ENCODE results near the gene IPO9. TPM values are rescaled to one million over a fixed set of nuclear protein-coding genes. Genes with fewer than 3 reads are reported as not detected.

Gene IPO9
- total RNA-seq, 2 donors from 2014 or later, result 108 to 133 TPM

- TF ChIP-seq CTCF (conservative IDR thresholded peaks at IDR 0.05), result no peak
- Mint-ChIP-seq H3K36me3 (ENCODE audit: low read depth) (peaks cover 68% of the 10 kb centered on the region), H3K27me3 (ENCODE audit: insufficient read depth) (no peaks in the 10 kb centered on the region), H3K4me3 (no peak overlapping the region), H3K4me1 (no peaks in the 10 kb centered on the region), H3K27ac (peak overlapping the region; percentile 26), H3K9me3 (peaks cover 4% of the 10 kb centered on the region)
- Histone ChIP-seq H3K36me3 (ENCODE audit: control insufficient read depth, insufficient read depth, low read length) (peaks cover 46% of the 10 kb centered on the region), H3K4me1 (ENCODE audit: control insufficient read depth, insufficient read depth, low read length) (no peaks in the 10 kb centered on the region), H3K9ac (ENCODE audit: extremely low read depth, low read length, poor library complexity, severe bottlenecking) (no peak overlapping the region), H3K27ac (ENCODE audit: low read depth, low read length) (no peak overlapping the region), H3K4me3 (ENCODE audit: low read length) (no peak overlapping the region), H3K9me3 (ENCODE audit: control insufficient read depth, low read length) (no peaks in the 10 kb centered on the region), H3K27me3 (ENCODE audit: control insufficient read depth, insufficient read depth, low read length, poor library complexity, severe bottlenecking) (no peaks in the 10 kb centered on the region)
- no peak for DNase-seq
- whole genome bisulfite sequencing, 2 experiments (ENCODE audit: insufficient coverage in 1 of 2, insufficient read length in 1 of 2), result 91 to 93% methylated on average over 7 to 8 of the region's 8 CpGs
Observed at GRCh38 chr1:201791051-201791778, 37.7 kb upstream of the IPO9 start.

- peaks cover 66% of the 10 kb centered on the region for H3K36me3 Mint-ChIP-seq (ENCODE audit: low read depth)
- Histone ChIP-seq H3K4me1 (ENCODE audit: control insufficient read depth, insufficient read depth, low read length) (no peaks in the 10 kb centered on the region), H3K9ac (ENCODE audit: extremely low read depth, low read length, poor library complexity, severe bottlenecking) (no peak overlapping the region), H3K27me3 (ENCODE audit: control insufficient read depth, insufficient read depth, low read length, poor library complexity, severe bottlenecking) (no peaks in the 10 kb centered on the region), H3K36me3 (ENCODE audit: control insufficient read depth, insufficient read depth, low read length) (peaks cover 48% of the 10 kb centered on the region), H3K4me3 (ENCODE audit: low read length) (no peak overlapping the region), H3K9me3 (ENCODE audit: control insufficient read depth, low read length) (no peaks in the 10 kb centered on the region), H3K27ac (ENCODE audit: low read depth, low read length) (no peak overlapping the region)
- H3K27ac Mint-ChIP-seq, result peak overlapping the region; percentile 26
- 80 to 95% methylated on average over 1 to 3 of the region's 3 CpGs for WGBS, 2 experiments (ENCODE audit: insufficient coverage in 1 of 2, insufficient read length in 1 of 2)
- H3K9me3 Mint-ChIP-seq, result peaks cover 6% of the 10 kb centered on the region
- TF ChIP-seq CTCF (conservative IDR thresholded peaks at IDR 0.05), result no peak
- H3K27me3 Mint-ChIP-seq (ENCODE audit: insufficient read depth), result no peaks in the 10 kb centered on the region
- DNase-seq, result no peak
- no peak overlapping the region for H3K4me3 Mint-ChIP-seq
- no peaks in the 10 kb centered on the region for H3K4me1 Mint-ChIP-seq
Observed at GRCh38 chr1:201791779-201792173, 37.2 kb upstream of the IPO9 start.

GRCh38 chr1:201792534-201793305 is 36.2 kb upstream of the IPO9 start:
- no peaks in the 10 kb centered on the region for H3K9me3 ChIP-seq (ENCODE audit: control insufficient read depth, low read length)
- H3K27ac ChIP-seq (ENCODE audit: low read depth, low read length), result no peak overlapping the region
- Mint-ChIP-seq H3K27me3 (ENCODE audit: insufficient read depth) (no peaks in the 10 kb centered on the region), H3K9me3 (peaks cover 6% of the 10 kb centered on the region), H3K36me3 (ENCODE audit: low read depth) (peaks cover 67% of the 10 kb centered on the region), H3K4me3 (no peak overlapping the region), H3K4me1 (no peaks in the 10 kb centered on the region), H3K27ac (no peak overlapping the region)
- H3K4me3 ChIP-seq (ENCODE audit: low read length), result no peak overlapping the region
- no peaks in the 10 kb centered on the region for H3K27me3 ChIP-seq (ENCODE audit: control insufficient read depth, insufficient read depth, low read length, poor library complexity, severe bottlenecking)
- peaks cover 52% of the 10 kb centered on the region for H3K36me3 ChIP-seq (ENCODE audit: control insufficient read depth, insufficient read depth, low read length)
- no peak overlapping the region for H3K9ac ChIP-seq (ENCODE audit: extremely low read depth, low read length, poor library complexity, severe bottlenecking)
- no peaks in the 10 kb centered on the region for H3K4me1 ChIP-seq (ENCODE audit: control insufficient read depth, insufficient read depth, low read length)
- DNase-seq, result peak; percentile 95
- WGBS, 2 experiments (ENCODE audit: insufficient coverage in 1 of 2, insufficient read length in 1 of 2), result 67 to 69% methylated on average over 8 to 9 of the region's 9 CpGs
- TF ChIP-seq CTCF (conservative IDR thresholded peaks at IDR 0.05), result peak; percentile 96
